LHCN-M2 (cell line): Measurements from ENCODE around the gene RLN2. TPM values are rescaled to one million over a fixed set of nuclear protein-coding genes. Genes with fewer than 3 reads are reported as not detected.
"Not testable (repeated sequence)": the region's sequence is repeated elsewhere in the genome, so short reads cannot be mapped to it uniquely, and the experiment has no call there.

Experiments used
- DNase-seq: peaks from one replicate; pipeline ENCODE4 v3.0.0-alpha.2; 2012; ENCODE audit warnings: low read depth
- polyA plus RNA-seq: library from polyadenylated mRNA; unstranded; fragments of >200 nt; gene quantifications from one replicate; pipeline ENCODE4 v1.2.1, GENCODE V29; 2012; ENCODE audit warnings: missing spikeins
- total RNA-seq: library from RNA; depleted of rRNA; stranded (reverse); fragments of >200 nt; gene quantifications from 2 replicates; pipeline ENCODE4 v1.2.3, GENCODE V29; 2014; rRNA removed

The RLN2 gene
- total RNA-seq = not detected in 2 replicates
- polyA plus RNA-seq = not detected

GRCh38 chr9:5303840-5304795, at the start of gene RLN2:
Gene RLN2, minus strand, starts transcription at chr9:5304716. Its CDS starts 136 bp downstream, at chr9:5304580.
- DNase-seq = not testable (repeated sequence)

GRCh38 chr9:5354184-5354583, 49.7 kb upstream of the RLN2 start:
- DNase-seq = no peak

- no peak for DNase-seq
These were observed 48.2 kb upstream of the RLN2 start for GRCh38 chr9:5352637-5353248.

GRCh38 chr9:5338992-5339981, 34.8 kb upstream of the RLN2 start, which contains the start of gene RLN1:
Gene RLN1, minus strand, starts transcription at chr9:5339876. Its CDS starts 130 bp downstream, at chr9:5339746.
- DNase-seq = not testable (repeated sequence)

GRCh38 chr9:5336688-5337087, 32.2 kb upstream of the RLN2 start:
- no peak for DNase-seq

- not testable (repeated sequence) for DNase-seq
These were observed 26.8 kb upstream of the RLN2 start for GRCh38 chr9:5331276-5331675.

- no peak for DNase-seq
These were observed 22.5 kb upstream of the RLN2 start for GRCh38 chr9:5326893-5327548.

GRCh38 chr9:5326187-5326586, 21.7 kb upstream of the RLN2 start:
- no peak for DNase-seq

- DNase-seq = peak; percentile 10
These were observed 17.1 kb upstream of the RLN2 start for GRCh38 chr9:5321601-5322000.

GRCh38 chr9:5321058-5321457, 16.5 kb upstream of the RLN2 start:
- DNase-seq = no peak

GRCh38 chr9:5316406-5316805, 11.9 kb upstream of the RLN2 start:
- not testable (repeated sequence) for DNase-seq

GRCh38 chr9:5315187-5315923, 10.8 kb upstream of the RLN2 start:
- DNase-seq = no peak

GRCh38 chr9:5310851-5311250, 6.3 kb upstream of the RLN2 start:
- no peak for DNase-seq

- DNase-seq = peak; percentile 5
These were observed 1.2 kb upstream of the RLN2 start for GRCh38 chr9:5305741-5306140.

GRCh38 chr9:5301544-5301943, 3.0 kb downstream of the RLN2 start:
- no peak for DNase-seq

- no peak for DNase-seq
These were observed 12.4 kb downstream of the RLN2 start for GRCh38 chr9:5292141-5292540.

GRCh38 chr9:5288591-5288990, 15.9 kb downstream of the RLN2 start:
- DNase-seq = no peak

- no peak for DNase-seq
These were observed 18.3 kb downstream of the RLN2 start for GRCh38 chr9:5286262-5286661.

GRCh38 chr9:5278486-5278885, 26.0 kb downstream of the RLN2 start:
- DNase-seq = peak; percentile 1

GRCh38 chr9:5274770-5275169, 29.7 kb downstream of the RLN2 start:
- DNase-seq = no peak
